K562 (cell line): ENCODE measurements around the gene DNAH8. TPM values are rescaled to one million over a fixed set of nuclear protein-coding genes. Genes with fewer than 3 reads are reported as not detected.
A peak's percentile ranks its signal among the peaks of the same experiment; 100 is the strongest.

Experiments used
- ATF6 ChIP-seq: sonication (generic); formaldehyde crosslinking; IDR thresholded peaks from 2 replicates; pipeline ENCODE4 v1.4.0; 2020; ENCODE audit warnings: mild to moderate bottlenecking, missing genetic modification reagents
- ELF1 ChIP-seq: fragments of 200-800 bp; sonication (Bioruptor generic); IDR thresholded peaks from 2 replicates; pipeline ENCODE4 v1.6.1; 2016; ENCODE audit warnings: missing genetic modification characterization, missing compliant biosample characterization
- ETV1 ChIP-seq: fragments of 450-650 bp; conservative IDR thresholded peaks from 2 replicates; pipeline ENCODE4 v1.6.1; 2016; ENCODE audit warnings: missing genetic modification characterization, control low read depth, low read depth, missing compliant biosample characterization
- HNRNPUL1 ChIP-seq: fragments of 200-400 bp; formaldehyde crosslinking; IDR thresholded peaks from 2 replicates; pipeline ENCODE4 v1.6.1; 2017; ENCODE audit warnings: low read length
- LARP7 ChIP-seq: fragments of 450-650 bp; IDR thresholded peaks from 2 replicates; pipeline ENCODE4 v1.6.1; 2016
- NRF1 ChIP-seq, 2 experiments: fragments of 450-650 bp; IDR thresholded peaks in 1 of 2; conservative IDR thresholded peaks in 1 of 2; 2 replicates each; pipeline ENCODE4 v1.6.1; 2014; ENCODE audit warnings: mild to moderate bottlenecking in 2 of 2
- PCBP1 ChIP-seq: fragments of 200-400 bp; formaldehyde crosslinking; IDR thresholded peaks from 2 replicates; pipeline ENCODE4 v1.6.1; 2018; ENCODE audit warnings: mild to moderate bottlenecking, low read depth, low read length; ENCODE audit not compliant: poor library complexity, severe bottlenecking
- RBM14 ChIP-seq: fragments of 200-400 bp; formaldehyde crosslinking; IDR thresholded peaks from 2 replicates; pipeline ENCODE4 v1.6.1; 2018; ENCODE audit warnings: low read depth, mild to moderate bottlenecking, low read length, moderate library complexity, borderline replicate concordance; ENCODE audit not compliant: insufficient read depth
- RBM17 ChIP-seq: fragments of 200-400 bp; formaldehyde crosslinking; IDR thresholded peaks from 2 replicates; pipeline ENCODE4 v1.6.1; 2017; ENCODE audit warnings: low read depth, mild to moderate bottlenecking, low read length, borderline replicate concordance
- STAG1 ChIP-seq: sonication (generic); formaldehyde crosslinking; IDR thresholded peaks from 2 replicates; pipeline ENCODE4 v1.5.0; 2020; ENCODE audit warnings: missing genetic modification reagents, borderline replicate concordance
- ZBTB2 ChIP-seq: fragments of 450-650 bp; IDR thresholded peaks from 2 replicates; pipeline ENCODE4 v1.6.1; 2016; ENCODE audit warnings: antibody characterized with exemption
- ZKSCAN1 ChIP-seq: fragments of 150-350 bp; IDR thresholded peaks from 2 replicates; pipeline ENCODE4 v1.6.1; 2016; ENCODE audit warnings: low read depth, low read length
- ZNF175 ChIP-seq: fragments of 200-800 bp; sonication (Bioruptor generic); IDR thresholded peaks from 2 replicates; pipeline ENCODE4 v1.6.1; 2016; ENCODE audit warnings: low read depth, mild to moderate bottlenecking, missing genetic modification characterization, missing compliant biosample characterization
- ZNF592 ChIP-seq: fragments of 450-650 bp; IDR thresholded peaks from 2 replicates; pipeline ENCODE4 v1.6.1; 2017; ENCODE audit warnings: antibody characterized with exemption, mild to moderate bottlenecking
- polyA plus RNA-seq, 8 experiments: library from polyadenylated mRNA; depleted of rRNA in 4 of 8; stranded (reverse) in 5 of 8; unstranded in 3 of 8; fragments of >200 nt; fragmentation: Nextera tagmentation in 2 of 8; fragmentation: Illumina TruSeq in 1 of 8; extraction: Ambion mirVana in 2 of 8; extraction: Trizol in 1 of 8; gene quantifications; 2 replicates each; pipeline versions ENCODE4 v1.2.1 to v1.2.3, GENCODE V29; 2011 to 2014; ENCODE audit warnings: inconsistent platforms in 1 of 8, missing spikeins in 1 of 8
- total RNA-seq, 7 experiments: library from RNA; depleted of rRNA in 6 of 7; stranded (reverse); fragments of >200 nt in 6 of 7; fragmentation: Illumina TruSeq in 2 of 7; extraction: Trizol in 2 of 7; gene quantifications; 2 replicates each; pipeline versions ENCODE4 v1.2.1 to v1.2.3, GENCODE V29; 2011 to 2021; ENCODE audit warnings: low replicate concordance in 1 of 7
- TF ChIP-seq, protein P1 (sequence below), 2 experiments: fragments of 250-450 bp in 1 of 2; fragments of 450-650 bp in 1 of 2; sonication (Bioruptor Pico) in 1 of 2; IDR thresholded peaks; 2 replicates each; pipeline versions ENCODE4 v1.6.1 to v1.8.0; 2016 to 2021; ENCODE audit warnings: mild to moderate bottlenecking in 2 of 2, moderate library complexity in 2 of 2, missing compliant biosample characterization in 1 of 2, missing genetic modification characterization in 1 of 2
- TF ChIP-seq, protein P2 (sequence below), 2 experiments: IDR thresholded peaks in 1 of 2; conservative IDR thresholded peaks in 1 of 2; 2 replicates each; pipeline ENCODE4 v1.6.1; 2016; ENCODE audit warnings: low read depth in 2 of 2, mild to moderate bottlenecking in 1 of 2, missing compliant biosample characterization in 1 of 2, missing genetic modification characterization in 1 of 2, moderate library complexity in 1 of 2

Gene DNAH8
- total and polyA plus RNA-seq, 9 of the 15 experiments (the other 6 are each of a cell fraction or from before 2014, with no cell fraction given) = 1.2 to 4.2 (median 2.9) TPM

- TF ChIP-seq ZBTB2 (no peak), STAG1 (no peak), PCBP1 (no peak), ZNF592 (no peak), ZNF175 (CRISPR knock-in tag) (0 out of 2 replicates have a peak, but pooled peaks have one; percentile 59), ZKSCAN1 (no peak), ATF6 (no peak), RBM17 (no peak), LARP7 (no peak), RBM14 (no peak), ELF1 (tag) (no peak), NRF1 (conservative IDR thresholded peaks at IDR 0.05 in 1 of 2, IDR thresholded peaks at IDR 0.05 in 1 of 2) (no peak), ETV1 (tag) (peak; percentile 59), HNRNPUL1 (no peak)
- TF ChIP-seq, protein P1, sequence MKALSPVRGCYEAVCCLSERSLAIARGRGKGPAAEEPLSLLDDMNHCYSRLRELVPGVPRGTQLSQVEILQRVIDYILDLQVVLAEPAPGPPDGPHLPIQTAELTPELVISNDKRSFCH (CRISPR knock-in tag; IDR thresholded peaks at IDR 0.05) = no peak
- TF ChIP-seq, protein P1 (tag; IDR thresholded peaks at IDR 0.05) = peak; percentile 95
- TF ChIP-seq, protein P2, sequence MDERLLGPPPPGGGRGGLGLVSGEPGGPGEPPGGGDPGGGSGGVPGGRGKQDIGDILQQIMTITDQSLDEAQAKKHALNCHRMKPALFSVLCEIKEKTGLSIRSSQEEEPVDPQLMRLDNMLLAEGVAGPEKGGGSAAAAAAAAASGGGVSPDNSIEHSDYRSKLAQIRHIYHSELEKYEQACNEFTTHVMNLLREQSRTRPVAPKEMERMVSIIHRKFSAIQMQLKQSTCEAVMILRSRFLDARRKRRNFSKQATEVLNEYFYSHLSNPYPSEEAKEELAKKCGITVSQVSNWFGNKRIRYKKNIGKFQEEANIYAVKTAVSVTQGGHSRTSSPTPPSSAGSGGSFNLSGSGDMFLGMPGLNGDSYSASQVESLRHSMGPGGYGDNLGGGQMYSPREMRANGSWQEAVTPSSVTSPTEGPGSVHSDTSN (CRISPR knock-in tag; IDR thresholded peaks at IDR 0.05; ENCODE audit: low read depth) = no peak
- TF ChIP-seq, protein P2 (tag; conservative IDR thresholded peaks at IDR 0.05; ENCODE audit: low read depth) = peak; percentile 54; the same call in 1 of the 2 replicates
Observed at GRCh38 chr6:39037082-39037508, 322.0 kb downstream of the DNAH8 start (continued).
